Measurements from ENCODE around the gene KIF16B. TPM values are rescaled to one million over a fixed set of nuclear protein-coding genes. Genes with fewer than 3 reads are reported as not detected.

The KIF16B gene
- total RNA-seq, 1 donor from 2014 or later = 9.4 TPM

DNA sequence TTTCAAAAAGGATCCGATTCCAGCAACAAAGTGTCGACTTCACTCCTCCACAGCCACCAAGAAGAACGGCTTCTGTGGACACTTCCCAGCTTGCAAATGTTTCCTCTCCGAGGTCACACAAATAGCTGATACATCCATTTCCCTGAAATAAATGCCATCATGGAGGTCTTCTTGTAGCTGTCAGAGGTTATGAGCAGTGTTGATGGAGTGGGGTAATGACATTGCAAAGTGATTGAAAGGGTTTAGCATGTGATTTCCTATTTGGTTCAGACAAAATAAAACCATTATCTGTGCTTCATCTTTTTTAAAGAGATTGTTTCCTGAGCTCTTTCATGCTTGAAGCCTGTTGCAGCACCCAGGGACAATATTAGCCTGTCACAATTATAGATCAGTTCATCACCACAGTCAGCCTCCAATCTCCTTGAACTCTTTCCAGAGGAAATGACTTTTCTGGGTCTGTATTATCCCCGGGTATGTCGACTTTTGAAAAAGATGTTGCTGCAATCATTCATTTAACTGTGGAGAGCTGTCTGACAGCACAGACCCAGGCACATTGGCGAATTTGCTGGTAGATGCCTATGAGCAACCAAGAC lies 16.9 kb upstream of the KIF16B start:
- H3K27me3 Mint-ChIP-seq (ENCODE audit: low read depth) = no peaks in the 10 kb centered on the region
- no peaks in the 10 kb centered on the region for H3K4me1 Mint-ChIP-seq
- no peak overlapping the region for H3K4me3 Mint-ChIP-seq
- peak overlapping the region; percentile 67 for H3K27ac Mint-ChIP-seq (ENCODE audit: unreplicated experiment)
- DNase-seq (ENCODE audit: low read depth, low spot score) = no peak
- H3K36me3 Mint-ChIP-seq (ENCODE audit: low read depth) = no peaks in the 10 kb centered on the region
- no peaks in the 10 kb centered on the region for H3K9me3 Mint-ChIP-seq
- TF ChIP-seq, protein P1, sequence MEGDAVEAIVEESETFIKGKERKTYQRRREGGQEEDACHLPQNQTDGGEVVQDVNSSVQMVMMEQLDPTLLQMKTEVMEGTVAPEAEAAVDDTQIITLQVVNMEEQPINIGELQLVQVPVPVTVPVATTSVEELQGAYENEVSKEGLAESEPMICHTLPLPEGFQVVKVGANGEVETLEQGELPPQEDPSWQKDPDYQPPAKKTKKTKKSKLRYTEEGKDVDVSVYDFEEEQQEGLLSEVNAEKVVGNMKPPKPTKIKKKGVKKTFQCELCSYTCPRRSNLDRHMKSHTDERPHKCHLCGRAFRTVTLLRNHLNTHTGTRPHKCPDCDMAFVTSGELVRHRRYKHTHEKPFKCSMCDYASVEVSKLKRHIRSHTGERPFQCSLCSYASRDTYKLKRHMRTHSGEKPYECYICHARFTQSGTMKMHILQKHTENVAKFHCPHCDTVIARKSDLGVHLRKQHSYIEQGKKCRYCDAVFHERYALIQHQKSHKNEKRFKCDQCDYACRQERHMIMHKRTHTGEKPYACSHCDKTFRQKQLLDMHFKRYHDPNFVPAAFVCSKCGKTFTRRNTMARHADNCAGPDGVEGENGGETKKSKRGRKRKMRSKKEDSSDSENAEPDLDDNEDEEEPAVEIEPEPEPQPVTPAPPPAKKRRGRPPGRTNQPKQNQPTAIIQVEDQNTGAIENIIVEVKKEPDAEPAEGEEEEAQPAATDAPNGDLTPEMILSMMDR (conservative IDR thresholded peaks at IDR 0.05) = no peak

- Mint-ChIP-seq H3K36me3 (ENCODE audit: low read depth) (no peaks in the 10 kb centered on the region), H3K4me1 (no peaks in the 10 kb centered on the region), H3K27me3 (ENCODE audit: low read depth) (no peaks in the 10 kb centered on the region), H3K27ac (ENCODE audit: unreplicated experiment) (no peak overlapping the region), H3K9me3 (no peaks in the 10 kb centered on the region), H3K4me3 (no peak overlapping the region)
- TF ChIP-seq, protein P1 (conservative IDR thresholded peaks at IDR 0.05) = no peak
- no peak for DNase-seq (ENCODE audit: low read depth, low spot score)
Measured at GRCh38 chr20:16589623-16590022, 16.4 kb upstream of the KIF16B start.

- TF ChIP-seq, protein P1 (conservative IDR thresholded peaks at IDR 0.05) = no peak
- DNase-seq (ENCODE audit: low read depth, low spot score) = no peak
- no peak overlapping the region for H3K27ac Mint-ChIP-seq (ENCODE audit: unreplicated experiment)
- H3K36me3 Mint-ChIP-seq (ENCODE audit: low read depth) = no peaks in the 10 kb centered on the region
- H3K27me3 Mint-ChIP-seq (ENCODE audit: low read depth) = no peaks in the 10 kb centered on the region
- no peaks in the 10 kb centered on the region for H3K9me3 Mint-ChIP-seq
- no peak overlapping the region for H3K4me3 Mint-ChIP-seq
- H3K4me1 Mint-ChIP-seq = no peaks in the 10 kb centered on the region
Measured at GRCh38 chr20:16588241-16588640, 15.0 kb upstream of the KIF16B start.

DNA sequence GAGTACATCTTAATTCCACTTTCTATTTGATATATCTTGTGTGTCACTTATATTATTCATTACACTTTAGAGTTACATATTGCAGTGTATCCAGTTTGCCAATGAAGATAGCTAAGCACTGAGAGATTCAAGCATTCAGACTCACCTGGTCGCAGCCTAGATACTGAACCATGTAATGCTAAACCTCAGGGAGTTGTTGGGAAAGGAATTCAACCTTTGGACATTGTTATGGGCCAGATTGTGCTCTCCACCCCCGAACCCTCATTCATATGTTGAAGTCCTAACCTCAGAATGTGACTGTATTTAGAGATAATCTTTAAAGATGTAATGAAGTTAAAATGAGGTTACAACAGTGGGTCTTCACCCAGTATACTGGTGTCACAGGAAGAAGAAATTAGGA lies 13.8 kb upstream of the KIF16B start:
- TF ChIP-seq, protein P1 (conservative IDR thresholded peaks at IDR 0.05) = no peak
- H3K4me3 Mint-ChIP-seq = no peak overlapping the region
- no peaks in the 10 kb centered on the region for H3K36me3 Mint-ChIP-seq (ENCODE audit: low read depth)
- H3K27ac Mint-ChIP-seq (ENCODE audit: unreplicated experiment) = no peak overlapping the region
- no peak for DNase-seq (ENCODE audit: low read depth, low spot score)
- H3K4me1 Mint-ChIP-seq = no peaks in the 10 kb centered on the region
- H3K27me3 Mint-ChIP-seq (ENCODE audit: low read depth) = no peaks in the 10 kb centered on the region
- H3K9me3 Mint-ChIP-seq = no peaks in the 10 kb centered on the region

- Mint-ChIP-seq H3K27me3 (ENCODE audit: low read depth) (no peaks in the 10 kb centered on the region), H3K4me3 (no peak overlapping the region), H3K4me1 (peaks cover 6% of the 10 kb centered on the region), H3K36me3 (ENCODE audit: low read depth) (no peaks in the 10 kb centered on the region), H3K9me3 (no peaks in the 10 kb centered on the region), H3K27ac (ENCODE audit: unreplicated experiment) (no peak overlapping the region)
- no peak for DNase-seq (ENCODE audit: low read depth, low spot score)
- TF ChIP-seq, protein P1 (conservative IDR thresholded peaks at IDR 0.05) = no peak
Measured at GRCh38 chr20:16583474-16583873, 10.2 kb upstream of the KIF16B start.
